Measurements from ENCODE around the gene TRIM46.

The TRIM46 gene

GRCh38 chr1:155127105-155127966, 46.3 kb upstream of the TRIM46 start, which contains the start of gene EFNA1:
EFNA1 (plus strand) TSS chr1:155127876; CDS start chr1:155127978, 102 bp downstream.
- no peak for DNase-seq (ENCODE audit: low read depth)
- H3K4me3 ChIP-seq (ENCODE audit: low read depth, low read length) = no peak within 1 kb of the TSS
- TF ChIP-seq, protein P1, sequence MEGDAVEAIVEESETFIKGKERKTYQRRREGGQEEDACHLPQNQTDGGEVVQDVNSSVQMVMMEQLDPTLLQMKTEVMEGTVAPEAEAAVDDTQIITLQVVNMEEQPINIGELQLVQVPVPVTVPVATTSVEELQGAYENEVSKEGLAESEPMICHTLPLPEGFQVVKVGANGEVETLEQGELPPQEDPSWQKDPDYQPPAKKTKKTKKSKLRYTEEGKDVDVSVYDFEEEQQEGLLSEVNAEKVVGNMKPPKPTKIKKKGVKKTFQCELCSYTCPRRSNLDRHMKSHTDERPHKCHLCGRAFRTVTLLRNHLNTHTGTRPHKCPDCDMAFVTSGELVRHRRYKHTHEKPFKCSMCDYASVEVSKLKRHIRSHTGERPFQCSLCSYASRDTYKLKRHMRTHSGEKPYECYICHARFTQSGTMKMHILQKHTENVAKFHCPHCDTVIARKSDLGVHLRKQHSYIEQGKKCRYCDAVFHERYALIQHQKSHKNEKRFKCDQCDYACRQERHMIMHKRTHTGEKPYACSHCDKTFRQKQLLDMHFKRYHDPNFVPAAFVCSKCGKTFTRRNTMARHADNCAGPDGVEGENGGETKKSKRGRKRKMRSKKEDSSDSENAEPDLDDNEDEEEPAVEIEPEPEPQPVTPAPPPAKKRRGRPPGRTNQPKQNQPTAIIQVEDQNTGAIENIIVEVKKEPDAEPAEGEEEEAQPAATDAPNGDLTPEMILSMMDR (IDR thresholded peaks at IDR 0.05; ENCODE audit: low read depth, low read length, missing control alignments) = no peak

DNA sequence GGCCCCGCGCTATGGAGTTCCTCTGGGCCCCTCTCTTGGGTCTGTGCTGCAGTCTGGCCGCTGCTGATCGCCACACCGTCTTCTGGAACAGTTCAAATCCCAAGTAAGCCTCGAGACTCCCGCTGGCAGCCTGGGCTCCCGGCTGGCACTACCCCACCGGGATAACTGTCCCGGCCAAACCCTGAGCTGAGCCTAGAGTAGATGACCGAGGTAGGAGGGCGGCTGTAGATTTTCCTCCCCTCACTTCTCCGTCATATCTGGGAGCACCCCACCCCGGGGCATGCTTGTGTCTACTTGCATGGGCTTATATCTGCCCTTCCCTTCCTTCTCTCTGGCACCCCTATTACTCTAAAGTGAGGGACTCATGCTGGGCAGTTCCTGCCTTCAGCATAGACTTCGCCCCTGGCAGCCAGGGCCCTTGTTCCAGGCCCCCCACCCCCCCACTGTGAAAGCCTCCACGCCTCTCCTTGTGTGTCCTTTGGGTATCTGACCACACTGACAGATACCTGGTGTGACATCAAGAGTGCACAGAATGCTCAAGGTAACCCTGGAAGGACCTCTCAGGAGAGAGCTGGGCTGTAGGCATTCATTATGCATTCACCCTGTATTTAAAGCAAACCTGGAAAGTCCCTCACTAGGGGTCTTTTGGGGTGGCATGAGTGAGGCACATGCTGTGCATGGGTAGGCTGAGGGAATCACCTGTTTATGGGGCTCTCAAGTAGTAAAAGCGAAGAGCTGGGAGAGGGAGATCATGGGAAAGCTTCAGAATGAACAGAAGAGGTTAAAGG, 45.5 kb upstream of the TRIM46 start:
- DNase-seq (ENCODE audit: low read depth) = no peak
- TF ChIP-seq, protein P1 (IDR thresholded peaks at IDR 0.05; ENCODE audit: low read depth, low read length, missing control alignments) = no peak
- H3K4me3 ChIP-seq (ENCODE audit: low read depth, low read length) = no peak overlapping the region

GRCh38 chr1:155128755-155129473, 44.7 kb upstream of the TRIM46 start:
- TF ChIP-seq, protein P1 (IDR thresholded peaks at IDR 0.05; ENCODE audit: low read depth, low read length, missing control alignments) = no peak
- no peak overlapping the region for H3K4me3 ChIP-seq (ENCODE audit: low read depth, low read length)
- no peak for DNase-seq (ENCODE audit: low read depth)

- DNase-seq (ENCODE audit: low read depth) = no peak
These were observed 43.2 kb upstream of the TRIM46 start for GRCh38 chr1:155130272-155131006.

DNA sequence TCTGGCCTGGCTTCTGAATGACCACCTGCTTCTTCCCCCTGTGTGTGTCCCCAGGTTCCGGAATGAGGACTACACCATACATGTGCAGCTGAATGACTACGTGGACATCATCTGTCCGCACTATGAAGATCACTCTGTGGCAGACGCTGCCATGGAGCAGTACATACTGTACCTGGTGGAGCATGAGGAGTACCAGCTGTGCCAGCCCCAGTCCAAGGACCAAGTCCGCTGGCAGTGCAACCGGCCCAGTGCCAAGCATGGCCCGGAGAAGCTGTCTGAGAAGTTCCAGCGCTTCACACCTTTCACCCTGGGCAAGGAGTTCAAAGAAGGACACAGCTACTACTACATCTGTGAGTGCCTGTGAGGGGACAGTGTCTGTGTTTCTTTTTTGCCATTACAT, 42.4 kb upstream of the TRIM46 start:
- no peak overlapping the region for H3K4me3 ChIP-seq (ENCODE audit: low read depth, low read length)
- TF ChIP-seq, protein P1 (IDR thresholded peaks at IDR 0.05; ENCODE audit: low read depth, low read length, missing control alignments) = no peak
- no peak for DNase-seq (ENCODE audit: low read depth)

More at GRCh38 chr1:155130272-155131006, 43.2 kb upstream of the TRIM46 start:
- no peak overlapping the region for H3K4me3 ChIP-seq (ENCODE audit: low read depth, low read length)
- TF ChIP-seq, protein P1 (IDR thresholded peaks at IDR 0.05; ENCODE audit: low read depth, low read length, missing control alignments) = no peak

DNA sequence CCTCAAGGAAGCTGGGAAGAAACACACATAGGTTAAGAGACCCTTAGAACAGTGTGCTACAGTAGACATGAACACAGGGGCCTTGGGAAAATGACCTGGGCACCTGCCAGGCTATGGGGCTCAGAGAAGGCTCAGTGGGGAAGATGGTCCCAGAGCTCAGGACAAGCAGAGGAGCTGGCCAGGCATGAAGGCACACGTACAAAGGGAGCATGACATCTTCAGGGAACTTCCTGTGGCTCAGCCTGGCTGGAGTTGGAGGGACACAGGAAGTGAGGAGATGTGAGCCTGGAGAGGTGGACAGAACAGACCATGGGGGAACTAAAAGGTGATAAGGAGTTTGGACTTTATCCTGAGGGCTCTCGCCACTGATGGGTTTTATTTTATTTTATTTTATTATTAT, 41.8 kb upstream of the TRIM46 start:
- H3K4me3 ChIP-seq (ENCODE audit: low read depth, low read length) = no peak overlapping the region
- TF ChIP-seq, protein P1 (IDR thresholded peaks at IDR 0.05; ENCODE audit: low read depth, low read length, missing control alignments) = no peak
- DNase-seq (ENCODE audit: low read depth) = no peak
